Stimulated activated CD8-positive, alpha-beta memory T cell treated with anti-CD3 and anti-CD28 coated beads, Interleukin-7, amount 100 ng/mL, for 1 hour (primary cell): Measurements from ENCODE around the gene MED12L.
"Not testable (repeated sequence)": the region's sequence is repeated elsewhere in the genome, so short reads cannot be mapped to it uniquely, and the experiment has no call there.

Source experiments
- DNase-seq, 2 donors: peaks; one replicate each; pipeline ENCODE4 v3.0.0-alpha.2; 2020; ENCODE audit warnings: low read depth in 2 of 2

The MED12L gene

GRCh38 chr3:151209654-151210053 is 124.2 kb downstream of the MED12L start:
- DNase-seq = no peak

- no peak for DNase-seq
Observed at GRCh38 chr3:151210676-151211381, 125.4 kb downstream of the MED12L start.

DNA sequence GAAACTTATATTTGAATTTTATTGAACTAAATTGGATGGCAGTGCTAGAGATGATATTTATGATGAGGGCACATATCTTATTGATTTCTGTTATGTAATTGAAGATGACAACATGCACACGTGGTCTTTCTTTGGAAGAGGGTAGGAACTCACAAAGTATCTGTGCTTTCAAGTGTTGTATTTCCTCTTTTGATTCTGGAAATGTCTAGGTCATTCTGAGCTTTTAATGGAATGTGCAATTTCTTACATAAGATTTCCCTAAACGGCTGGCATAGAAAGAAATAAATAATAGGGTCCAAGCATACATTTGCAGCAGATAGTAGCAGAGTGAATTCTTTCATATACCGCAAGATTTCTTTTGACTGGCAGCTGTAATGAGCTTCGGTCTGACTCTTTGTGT is 127.7 kb downstream of the MED12L start:
- no peak for DNase-seq

DNA sequence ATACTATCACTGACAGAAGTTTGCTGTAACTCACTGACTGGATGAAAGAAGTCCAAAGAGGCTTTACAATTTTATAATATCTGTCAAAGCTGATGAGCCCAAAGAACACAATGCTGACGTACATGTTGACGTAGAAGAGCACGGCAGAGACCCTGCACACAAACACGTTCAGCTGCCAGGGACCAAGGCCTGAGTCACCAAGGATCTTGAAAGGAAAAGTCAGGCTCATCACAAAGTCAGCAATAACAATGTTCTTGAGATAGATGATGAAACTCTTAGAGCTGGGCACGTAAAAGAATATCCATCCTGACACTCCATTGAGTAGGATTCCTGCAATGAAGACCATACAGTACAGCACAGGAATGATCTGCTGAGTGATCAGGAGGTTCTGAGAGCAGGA is 128.4 kb downstream of the MED12L start:
- DNase-seq = no peak

- no peak for DNase-seq
Observed at GRCh38 chr3:151214459-151214858, 129.0 kb downstream of the MED12L start.

DNA sequence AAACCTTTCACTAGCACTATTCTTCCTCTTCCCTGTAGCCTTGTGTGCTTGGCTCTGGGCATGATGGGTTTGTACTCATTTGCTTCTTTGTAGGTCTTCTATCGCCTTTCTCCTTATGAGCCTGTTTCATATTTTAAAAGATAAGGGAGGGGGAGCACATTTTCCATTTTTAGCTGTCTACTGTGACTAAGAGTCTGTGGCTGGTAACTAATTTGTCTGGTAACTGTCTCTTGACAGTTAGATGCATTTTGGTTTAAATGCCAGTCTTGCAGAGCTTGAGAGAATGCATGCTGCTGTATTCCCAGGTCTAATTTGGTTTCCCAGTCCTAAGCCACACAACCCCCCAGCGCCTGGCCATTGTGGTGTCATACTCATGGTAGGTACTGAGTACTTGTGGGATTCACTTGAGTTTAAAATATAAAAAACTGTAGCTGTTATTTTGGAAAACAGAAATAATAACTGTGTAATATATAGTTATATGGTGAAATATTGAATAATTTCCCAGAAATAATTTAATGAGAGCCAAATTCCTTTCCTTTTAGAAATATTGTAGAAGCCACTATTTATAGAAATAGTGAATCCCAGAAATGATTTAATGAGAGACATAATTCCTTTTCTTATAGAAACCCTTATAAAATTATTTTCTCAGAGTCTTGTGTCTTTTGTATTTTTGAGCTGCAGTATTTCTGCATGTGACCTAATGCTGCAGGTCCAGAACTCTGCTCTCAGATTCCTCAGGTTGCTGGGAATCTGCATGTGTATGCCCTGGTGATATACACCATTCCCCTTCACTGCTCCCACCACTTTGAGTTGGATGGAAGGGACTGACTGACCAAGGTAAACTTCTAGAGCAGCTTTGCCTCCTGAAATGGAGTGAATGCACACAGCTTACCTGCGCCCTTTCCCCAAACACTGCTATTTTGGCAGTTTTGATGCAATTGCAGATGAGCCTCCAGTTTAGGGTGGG is 131.5 kb downstream of the MED12L start:
- DNase-seq = no peak

- no peak for DNase-seq
Observed at GRCh38 chr3:151218136-151218535, 132.7 kb downstream of the MED12L start.

DNA sequence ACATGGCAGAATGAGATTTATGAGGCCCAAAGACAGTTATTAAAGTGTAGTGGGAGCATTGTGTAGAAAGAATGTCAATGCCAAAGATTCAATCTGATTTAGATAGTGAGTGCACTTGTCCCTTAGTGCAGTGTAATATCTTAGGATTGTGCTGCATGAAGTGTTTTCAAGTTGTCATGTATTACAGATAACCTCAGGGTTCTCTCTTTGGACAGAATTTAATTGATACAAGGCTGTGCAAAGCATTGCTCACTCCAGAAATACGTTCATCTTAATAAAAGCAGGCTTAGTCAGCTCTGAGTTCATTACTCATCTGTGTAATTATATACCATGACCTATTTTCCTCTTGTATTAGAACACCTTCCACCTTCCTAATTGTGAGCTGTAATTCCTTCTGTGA is 133.6 kb downstream of the MED12L start:
- DNase-seq = no peak

DNA sequence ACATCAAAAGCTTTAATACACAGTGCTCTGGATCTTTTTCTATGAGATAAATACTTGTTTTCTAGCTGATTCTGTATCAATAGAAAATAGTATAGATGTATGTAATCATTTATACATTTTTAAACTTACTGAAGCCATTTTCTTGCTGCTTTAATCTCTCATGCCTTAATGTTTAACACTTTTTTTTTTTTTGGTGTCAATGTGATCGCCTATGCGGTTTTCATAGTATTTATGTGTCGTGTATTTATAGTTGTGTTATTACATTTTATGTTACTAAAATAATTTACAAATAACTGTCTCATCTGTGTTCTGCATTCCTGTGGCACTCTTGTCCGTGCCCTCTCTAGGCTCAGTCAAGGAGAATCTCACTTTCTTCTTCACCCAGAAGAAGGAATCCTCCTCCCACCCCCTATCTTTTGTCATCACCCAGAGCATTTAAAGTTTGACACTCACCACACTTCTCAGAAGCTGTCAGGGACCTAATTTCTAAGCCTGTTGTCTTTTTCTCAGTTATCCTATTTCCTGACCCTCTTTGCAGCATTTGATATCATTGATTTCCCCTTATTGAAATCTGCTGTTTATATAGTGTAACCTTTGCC is 138.9 kb downstream of the MED12L start:
- DNase-seq = no peak

- DNase-seq = no peak
Observed at GRCh38 chr3:151225040-151225975, 139.8 kb downstream of the MED12L start.

DNA sequence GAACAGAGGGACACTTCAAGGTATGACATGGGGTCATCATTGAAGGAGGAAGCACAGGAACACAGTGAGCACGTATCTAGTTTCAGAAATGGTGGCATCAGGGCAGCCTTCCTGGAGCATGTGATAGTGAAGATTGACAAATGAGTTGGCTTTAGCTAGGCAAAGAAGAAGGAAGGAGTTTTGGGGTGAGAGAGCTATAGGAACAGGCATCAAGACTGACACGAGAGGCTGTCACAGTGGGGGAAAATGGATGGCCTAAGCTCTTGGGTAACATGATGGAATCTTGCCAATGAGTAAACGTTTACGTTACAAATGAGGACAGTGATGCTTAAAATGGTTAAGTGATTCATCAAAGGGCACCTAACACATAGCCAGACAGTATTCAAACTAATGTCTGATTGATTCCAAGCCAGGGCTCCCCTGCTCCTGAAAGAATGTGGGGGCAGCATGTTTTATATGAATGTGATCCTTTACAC is 140.7 kb downstream of the MED12L start:
- DNase-seq = no peak

GRCh38 chr3:151226825-151227224 is 141.4 kb downstream of the MED12L start:
- no peak for DNase-seq

GRCh38 chr3:151227266-151227806 is 141.9 kb downstream of the MED12L start:
- DNase-seq = no peak

- peak; percentile 59 to 64 for DNase-seq
Observed at GRCh38 chr3:151227807-151228665, 142.6 kb downstream of the MED12L start.

GRCh38 chr3:151228666-151229040 is 143.2 kb downstream of the MED12L start:
- DNase-seq = no peak

- no peak for DNase-seq
Observed at GRCh38 chr3:151230646-151231045, 145.2 kb downstream of the MED12L start.

- not testable (repeated sequence) for DNase-seq
Observed at GRCh38 chr3:151232403-151232802, 146.9 kb downstream of the MED12L start.

DNA sequence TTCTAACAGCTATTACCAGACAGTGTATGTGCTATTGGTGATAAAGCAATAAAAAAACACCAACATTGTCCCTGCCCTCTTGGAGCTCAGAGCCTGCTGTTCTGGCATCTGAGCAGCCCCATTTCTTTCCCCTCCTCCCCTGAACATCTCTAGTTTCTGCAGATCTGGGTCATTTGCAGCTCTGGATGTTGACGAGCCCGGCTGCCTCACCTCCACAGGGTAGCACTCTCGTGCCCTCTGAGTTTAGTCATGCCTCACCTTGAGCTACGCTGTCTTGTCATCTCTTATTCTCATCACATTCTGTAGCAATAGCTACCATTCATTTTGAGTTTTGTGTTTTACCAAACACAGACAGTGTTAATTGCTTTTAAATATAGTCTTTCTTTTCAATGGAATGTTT is 147.5 kb downstream of the MED12L start:
- DNase-seq = no peak

- DNase-seq = no peak
Observed at GRCh38 chr3:151234825-151235224, 149.4 kb downstream of the MED12L start.

GRCh38 chr3:151236316-151236715 is 150.9 kb downstream of the MED12L start:
- no peak for DNase-seq
